RPMI8226 (cell line): ENCODE measurements around the gene PRH1.

Experiments used
- DNase-seq: peaks from one replicate; pipeline ENCODE4 v3.0.0-alpha.2; 2015

The PRH1 gene

GRCh38 chr12:10884086-10884725 is at the start of gene PRH1:
PRH1 (minus strand) TSS chr12:10884255; CDS start chr12:10884217, 38 bp downstream.
- no peak for DNase-seq

DNA sequence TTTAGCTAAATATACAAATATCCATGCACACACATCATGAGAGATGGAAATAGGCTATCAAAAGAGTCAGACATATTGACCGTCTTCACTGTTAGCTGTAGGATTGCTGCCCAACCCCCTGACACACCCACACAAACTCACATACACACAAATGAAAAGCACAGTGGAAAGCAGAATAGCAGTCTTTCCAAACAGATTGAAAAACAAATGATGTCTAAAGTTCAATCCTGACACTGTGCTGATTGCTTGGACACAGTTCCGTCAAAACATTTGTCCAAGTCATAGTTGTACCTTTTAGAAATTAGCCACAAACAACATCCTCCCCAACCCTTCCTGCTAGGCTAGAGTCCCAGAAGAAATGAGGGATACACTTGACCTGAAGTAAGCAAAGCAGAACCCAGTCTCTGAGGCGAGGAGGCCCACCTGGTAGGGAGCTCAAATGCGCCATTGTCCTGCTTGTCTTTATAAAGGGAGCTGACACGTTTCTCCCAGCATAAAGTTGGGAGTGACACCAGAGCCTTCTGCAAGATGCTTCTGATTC is 44.8 kb upstream of the PRH1 start, which contains the start of gene PRH2:
Gene PRH2 (plus strand): TSS at position 491 of the 541 bp plus-strand sequence. CDS start 38 bp downstream, at position 529.
- DNase-seq = no peak

- DNase-seq = no peak
These were observed 42.2 kb upstream of the PRH1 start for GRCh38 chr12:10926269-10926668.

- no peak for DNase-seq
These were observed 35.8 kb upstream of the PRH1 start for GRCh38 chr12:10919809-10920208.

GRCh38 chr12:10910380-10910779 is 26.3 kb upstream of the PRH1 start:
- no peak for DNase-seq

- no peak for DNase-seq
These were observed 25.4 kb upstream of the PRH1 start, which contains the start of gene TAS2R13 for GRCh38 chr12:10909462-10909861. TAS2R13 (minus strand) TSS chr12:10909562; CDS start chr12:10909298, 264 bp downstream.

DNA sequence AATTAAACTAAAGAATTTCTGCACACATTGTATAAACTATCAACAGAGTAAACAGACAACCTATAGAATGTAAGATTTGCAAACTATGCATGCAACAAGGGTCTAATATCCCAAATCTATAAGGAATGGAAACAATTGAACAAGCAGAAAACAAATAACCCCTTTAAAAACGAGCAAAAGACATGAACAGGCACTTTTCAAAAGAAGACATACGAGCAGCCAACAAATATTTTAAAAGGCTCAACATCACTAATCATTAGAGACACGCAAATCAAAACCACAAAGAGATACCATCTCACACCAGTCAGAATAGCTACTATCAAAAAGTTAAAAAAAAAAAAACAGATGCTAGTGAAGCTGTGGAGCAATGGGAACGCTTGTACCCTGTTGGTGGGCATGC is 20.6 kb upstream of the PRH1 start:
- DNase-seq = no peak

DNA sequence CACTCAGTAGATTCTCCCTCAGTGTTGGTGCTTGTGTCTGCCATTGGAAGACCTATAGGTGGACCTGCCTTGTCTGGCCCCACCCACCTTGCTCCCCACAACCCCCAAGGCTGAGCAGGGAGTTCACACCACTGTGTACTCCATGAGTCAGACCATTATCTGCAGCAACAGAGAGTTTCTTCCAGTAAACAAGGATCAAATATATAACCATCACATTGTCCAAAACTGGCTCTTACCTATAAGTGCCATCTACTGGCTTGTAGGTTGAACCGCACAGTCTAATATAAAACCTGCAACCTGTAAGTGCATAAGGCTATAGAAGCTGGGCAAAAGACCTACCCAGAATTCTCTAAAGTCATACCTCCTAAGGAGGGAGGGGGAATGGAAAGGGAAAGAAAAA is 17.4 kb upstream of the PRH1 start:
- DNase-seq = no peak

DNA sequence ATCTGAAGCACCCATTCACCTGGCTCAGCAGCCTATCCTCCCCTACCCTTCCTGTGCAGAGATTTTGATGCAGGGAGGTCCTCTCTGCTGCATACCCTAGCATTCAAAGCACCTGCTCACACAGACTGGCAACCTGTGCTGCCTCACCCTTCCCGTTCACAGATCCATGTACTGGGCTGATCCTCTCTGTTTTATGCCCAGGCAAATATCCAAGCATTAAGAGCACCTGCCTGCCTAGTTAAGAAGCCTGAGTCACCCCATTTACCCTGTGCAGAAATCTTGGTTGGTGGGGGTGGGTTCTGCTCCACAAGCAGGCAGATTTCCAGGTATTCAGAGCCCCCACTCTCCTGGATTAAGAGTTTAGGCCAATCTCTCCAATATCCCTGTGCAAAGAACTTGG is 16.9 kb upstream of the PRH1 start:
- no peak for DNase-seq

DNA sequence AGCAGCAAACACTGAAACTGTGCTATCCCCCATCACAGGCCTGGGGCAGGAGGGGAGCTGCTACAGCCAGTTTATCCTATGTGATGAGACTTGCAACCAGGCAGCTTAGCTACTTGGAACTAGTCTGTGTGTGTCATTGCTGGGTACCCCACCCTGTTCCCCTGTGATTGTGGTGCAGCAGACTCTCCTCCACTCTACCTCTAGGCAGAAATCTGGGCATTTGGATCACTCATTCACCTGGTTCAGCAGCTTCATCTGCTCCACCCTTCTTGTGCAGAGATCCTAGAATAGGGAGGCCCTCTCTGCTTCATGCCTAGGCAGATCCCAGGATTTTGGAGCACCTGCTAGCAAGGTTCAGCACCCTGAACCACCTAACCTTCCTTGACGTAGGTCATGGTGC is 16.5 kb upstream of the PRH1 start:
- no peak for DNase-seq

DNA sequence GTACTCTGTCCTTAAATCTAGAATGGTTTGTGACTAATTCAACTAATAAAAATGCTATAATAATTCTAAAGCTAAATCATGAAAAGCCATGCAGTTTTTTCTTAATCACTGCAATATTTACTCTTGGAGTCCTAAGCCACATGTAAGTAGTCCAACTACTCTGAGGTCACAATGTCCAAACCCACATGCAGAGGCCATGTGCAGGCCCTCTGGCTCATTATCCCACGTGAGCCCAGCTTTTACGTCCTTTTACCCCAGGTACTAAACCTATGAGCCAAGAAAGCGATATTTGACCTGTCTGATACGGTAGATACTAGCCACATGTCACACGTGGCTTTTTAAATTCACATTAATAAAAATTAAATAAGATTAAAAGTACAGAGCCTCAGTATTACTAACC is 12.8 kb upstream of the PRH1 start:
- DNase-seq = no peak

DNA sequence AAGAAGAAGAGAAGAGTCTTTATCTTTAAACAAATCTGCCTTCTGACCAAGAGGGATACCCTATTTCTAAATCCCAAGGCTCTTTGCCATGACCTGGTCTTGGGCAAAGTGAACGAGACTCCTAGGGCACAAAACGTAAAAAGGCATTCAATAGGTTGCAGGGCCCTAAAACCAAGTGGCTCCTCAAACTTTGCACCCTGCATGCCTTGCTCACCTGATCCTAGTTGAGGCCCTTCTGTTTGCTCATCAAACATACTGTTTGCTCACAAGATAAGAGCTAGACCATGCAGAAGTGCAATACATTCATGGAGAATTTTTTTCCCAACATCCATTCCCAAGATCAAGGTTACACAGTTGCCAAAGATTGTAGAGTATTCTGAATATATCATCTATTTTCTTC is 7.9 kb upstream of the PRH1 start:
- DNase-seq = no peak

DNA sequence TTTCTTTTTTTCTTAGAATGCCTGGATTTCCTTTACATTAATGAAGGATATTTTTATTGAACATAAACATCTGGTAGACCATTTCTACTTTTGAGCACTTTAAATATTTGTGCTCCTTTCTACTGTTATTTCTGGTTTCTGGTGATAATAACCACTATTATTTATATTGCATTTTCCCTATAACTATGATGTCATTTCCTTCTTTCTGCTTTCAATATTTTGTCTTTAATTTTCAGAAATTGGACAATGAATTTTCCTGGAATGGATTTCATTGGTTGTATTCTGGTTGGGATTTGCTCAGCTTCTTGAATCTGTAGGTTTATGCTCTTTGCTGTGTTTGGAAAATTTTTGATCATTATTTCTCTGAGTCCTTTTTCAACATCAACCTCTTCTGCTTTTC is 5.2 kb upstream of the PRH1 start:
- no peak for DNase-seq

DNA sequence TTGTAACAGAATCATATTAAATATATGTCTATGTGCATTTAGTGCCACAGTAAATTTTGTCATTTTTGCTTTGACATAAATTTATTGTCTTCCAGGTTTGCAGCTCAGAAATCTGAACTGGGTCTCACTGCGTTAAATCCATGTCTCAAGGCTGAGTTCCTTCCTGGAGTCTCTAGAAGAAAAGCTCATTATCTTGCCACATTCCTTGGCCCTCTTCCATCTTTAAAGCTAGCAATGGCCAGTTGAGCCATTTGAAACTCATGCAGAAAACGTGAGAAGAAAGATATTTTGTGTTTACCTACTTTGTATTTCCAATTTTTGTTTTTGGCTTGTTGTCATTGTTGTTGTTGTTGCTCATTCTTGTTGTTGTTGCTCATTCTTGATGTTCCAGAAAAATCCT is 10.7 kb downstream of the PRH1 start:
- no peak for DNase-seq

DNA sequence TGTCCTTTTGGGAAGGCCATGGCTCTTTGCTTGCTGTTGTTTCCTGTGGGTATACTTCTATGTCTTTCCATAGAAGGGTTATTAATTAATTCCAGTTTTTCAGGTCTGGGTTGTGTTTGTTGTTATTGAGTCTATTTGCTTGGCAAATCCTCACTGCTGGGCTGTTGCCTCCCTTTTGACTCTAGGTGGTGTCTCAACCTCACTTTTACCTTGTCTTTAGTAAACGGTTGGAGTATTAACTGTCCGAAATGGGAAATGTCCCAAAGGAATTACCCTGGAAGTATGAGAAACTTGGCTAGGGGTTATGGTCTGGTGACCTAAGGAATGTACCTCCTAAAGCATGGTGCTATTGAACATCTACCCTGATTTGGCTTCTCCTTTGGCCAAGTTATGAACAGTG is 16.7 kb downstream of the PRH1 start:
- DNase-seq = no peak

DNA sequence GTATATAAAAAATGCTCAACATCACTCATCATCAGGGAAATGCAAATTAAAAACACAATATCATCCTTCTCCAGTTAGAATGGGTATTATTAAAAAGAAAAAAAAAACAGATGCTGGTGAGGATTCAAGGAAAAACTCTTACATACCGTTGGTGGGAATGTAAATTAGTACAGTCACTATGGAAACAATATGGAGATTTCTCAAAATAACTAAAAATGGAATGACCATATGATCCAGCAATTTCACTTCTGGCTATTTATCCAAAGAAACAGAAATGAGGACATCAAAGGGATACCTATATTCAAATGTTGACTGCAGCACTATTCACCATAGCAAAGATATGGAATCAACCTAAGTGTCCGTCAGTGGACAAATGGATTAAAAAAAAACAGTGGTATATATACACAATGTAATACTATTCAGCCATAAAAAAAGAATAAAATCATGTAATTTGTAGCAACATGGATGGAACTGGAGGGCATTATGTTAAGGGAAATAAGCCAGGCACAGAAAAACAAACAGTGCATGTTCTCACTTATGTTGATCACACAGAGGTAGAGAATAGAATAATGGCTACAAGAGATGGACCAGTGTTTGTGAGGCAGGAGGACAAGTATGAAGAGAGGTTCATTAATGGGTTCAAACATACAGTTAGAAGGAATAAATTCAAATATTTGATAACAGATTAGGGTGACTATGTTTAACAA is 20.4 kb downstream of the PRH1 start:
- no peak for DNase-seq

DNA sequence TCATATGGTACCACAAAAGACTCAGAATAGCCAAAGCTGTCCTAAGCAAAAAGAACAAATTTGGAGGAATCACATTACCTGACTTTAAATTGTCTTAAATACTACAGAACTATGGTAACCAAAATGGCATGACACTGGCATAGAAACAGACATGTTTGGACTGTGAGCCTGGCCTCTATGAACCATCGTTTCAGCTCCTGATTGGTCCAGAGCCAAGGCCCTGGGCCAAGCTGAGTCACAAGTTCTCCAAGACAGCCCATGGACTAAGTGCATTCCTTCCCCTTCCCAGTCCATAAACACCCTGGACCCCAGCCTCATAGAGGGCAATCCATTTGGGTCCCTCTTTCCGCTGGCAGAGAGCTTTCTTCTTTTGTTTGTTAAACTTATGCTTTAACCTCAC is 22.7 kb downstream of the PRH1 start:
- no peak for DNase-seq

DNA sequence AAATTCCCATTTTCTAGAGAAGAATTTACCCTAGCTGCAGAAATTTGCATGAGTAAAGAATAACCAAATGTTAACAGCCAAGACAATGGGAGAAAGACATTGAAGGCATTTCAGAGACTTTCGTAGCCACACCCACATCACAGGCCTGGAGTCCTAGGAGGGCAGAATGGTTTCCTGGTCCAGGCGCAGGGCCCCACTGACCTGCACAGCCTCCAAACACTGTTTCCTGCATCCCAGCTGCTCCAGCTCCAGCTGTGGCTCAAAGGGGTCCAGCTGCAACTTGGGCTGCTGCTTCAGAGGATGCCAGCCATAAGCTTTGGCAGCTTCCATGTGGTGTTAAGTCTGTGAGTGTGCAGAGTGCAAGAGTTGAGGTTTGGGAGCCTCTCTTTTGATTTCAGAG is 28.2 kb downstream of the PRH1 start:
- no peak for DNase-seq

GRCh38 chr12:10853776-10854175 is 30.3 kb downstream of the PRH1 start:
- no peak for DNase-seq

- DNase-seq = no peak
These were observed 32.7 kb downstream of the PRH1 start for GRCh38 chr12:10851243-10851858.

GRCh38 chr12:10849425-10849878 is 34.6 kb downstream of the PRH1 start, which contains the start of gene PRR4:
PRR4 (minus strand) TSS chr12:10849475; CDS start chr12:10849437, 38 bp downstream.
- no peak for DNase-seq

DNA sequence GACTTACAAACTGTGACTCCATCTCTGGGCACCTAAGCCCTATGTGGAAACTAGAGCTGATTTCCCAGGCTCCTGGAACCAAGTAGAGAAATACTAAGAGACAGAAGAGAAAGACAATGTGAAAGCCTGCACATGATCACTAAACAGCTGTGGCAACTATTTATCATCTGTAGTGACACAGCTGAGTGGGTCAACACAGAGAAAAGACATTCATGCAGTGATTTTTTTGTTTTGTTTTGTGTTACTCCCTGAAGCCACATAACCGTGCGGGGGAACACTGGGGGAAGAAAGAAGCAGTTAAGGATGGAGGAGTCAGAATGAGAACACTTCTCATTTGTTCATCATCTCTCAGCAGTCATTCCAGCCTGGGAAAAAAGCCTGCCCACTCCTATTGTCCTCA is 36.3 kb downstream of the PRH1 start:
- DNase-seq = no peak

DNA sequence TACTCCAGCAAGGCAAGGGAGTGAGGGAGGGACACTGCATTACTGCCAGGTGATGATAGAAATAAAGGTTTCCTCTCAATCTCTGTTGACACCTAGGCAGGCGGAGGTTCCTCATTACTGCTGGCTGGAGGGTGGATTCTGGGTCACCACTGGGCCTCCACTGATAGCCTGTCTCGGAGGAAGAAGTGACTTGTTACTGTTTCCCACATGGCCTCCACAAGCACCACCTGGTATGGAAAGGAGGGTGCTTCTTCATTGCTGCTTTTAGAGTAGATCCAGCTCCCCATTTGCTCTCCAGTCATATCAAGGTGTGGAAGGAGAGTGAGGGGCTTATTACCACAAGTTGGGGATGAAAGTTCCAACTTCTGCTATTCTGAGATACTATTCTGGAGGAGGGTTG is 41.2 kb downstream of the PRH1 start:
- no peak for DNase-seq

- no peak for DNase-seq
These were observed 45.6 kb downstream of the PRH1 start for GRCh38 chr12:10838461-10838860.
